HG03469 (cell line): ENCODE results near the gene GADL1.

Source experiments
- ATAC-seq: cut with Tn5 transposase; IDR thresholded peaks from one replicate; pipeline ENCODE4 v1.9.1; 2021; ENCODE audit warnings: mild to moderate bottlenecking, moderate library complexity, moderate number of reproducible peaks; ENCODE audit not compliant: unreplicated experiment

GADL1 gene

GRCh38 chr3:30729512-30729911, 164.9 kb downstream of the GADL1 start:
- ATAC-seq: no peak

GRCh38 chr3:30728143-30728542, 166.3 kb downstream of the GADL1 start:
- ATAC-seq: no peak

GRCh38 chr3:30724863-30725262, 169.6 kb downstream of the GADL1 start:
- no peak for ATAC-seq

- ATAC-seq: no peak
Observed at GRCh38 chr3:30723211-30723610, 171.2 kb downstream of the GADL1 start.

GRCh38 chr3:30721314-30721634, 173.2 kb downstream of the GADL1 start:
- no peak for ATAC-seq

- ATAC-seq: no peak
Observed at GRCh38 chr3:30720586-30721313, 173.7 kb downstream of the GADL1 start.

- ATAC-seq: no peak
Observed at GRCh38 chr3:30719536-30719935, 174.9 kb downstream of the GADL1 start.

GRCh38 chr3:30713885-30714503, 180.5 kb downstream of the GADL1 start:
- ATAC-seq: no peak

- ATAC-seq: no peak
Observed at GRCh38 chr3:30712991-30713390, 181.5 kb downstream of the GADL1 start.

- ATAC-seq: no peak
Observed at GRCh38 chr3:30711867-30712266, 182.6 kb downstream of the GADL1 start.

- no peak for ATAC-seq
Observed at GRCh38 chr3:30711151-30711550, 183.3 kb downstream of the GADL1 start.

GRCh38 chr3:30710017-30710416, 184.4 kb downstream of the GADL1 start:
- ATAC-seq: no peak

GRCh38 chr3:30708472-30708871, 186.0 kb downstream of the GADL1 start:
- ATAC-seq: no peak

- no peak for ATAC-seq
Observed at GRCh38 chr3:30707825-30708224, 186.6 kb downstream of the GADL1 start.

- no peak for ATAC-seq
Observed at GRCh38 chr3:30704931-30705890, 189.2 kb downstream of the GADL1 start.

- ATAC-seq: no peak
Observed at GRCh38 chr3:30702828-30703397, 191.5 kb downstream of the GADL1 start.

GRCh38 chr3:30702038-30702827, 192.2 kb downstream of the GADL1 start:
- ATAC-seq: no peak

- ATAC-seq: no peak
Observed at GRCh38 chr3:30700702-30701321, 193.6 kb downstream of the GADL1 start.

- no peak for ATAC-seq
Observed at GRCh38 chr3:30699927-30700326, 194.5 kb downstream of the GADL1 start.

- no peak for ATAC-seq
Observed at GRCh38 chr3:30698549-30698948, 195.9 kb downstream of the GADL1 start.
